Measurements from ENCODE around the gene RERE.

DNA sequence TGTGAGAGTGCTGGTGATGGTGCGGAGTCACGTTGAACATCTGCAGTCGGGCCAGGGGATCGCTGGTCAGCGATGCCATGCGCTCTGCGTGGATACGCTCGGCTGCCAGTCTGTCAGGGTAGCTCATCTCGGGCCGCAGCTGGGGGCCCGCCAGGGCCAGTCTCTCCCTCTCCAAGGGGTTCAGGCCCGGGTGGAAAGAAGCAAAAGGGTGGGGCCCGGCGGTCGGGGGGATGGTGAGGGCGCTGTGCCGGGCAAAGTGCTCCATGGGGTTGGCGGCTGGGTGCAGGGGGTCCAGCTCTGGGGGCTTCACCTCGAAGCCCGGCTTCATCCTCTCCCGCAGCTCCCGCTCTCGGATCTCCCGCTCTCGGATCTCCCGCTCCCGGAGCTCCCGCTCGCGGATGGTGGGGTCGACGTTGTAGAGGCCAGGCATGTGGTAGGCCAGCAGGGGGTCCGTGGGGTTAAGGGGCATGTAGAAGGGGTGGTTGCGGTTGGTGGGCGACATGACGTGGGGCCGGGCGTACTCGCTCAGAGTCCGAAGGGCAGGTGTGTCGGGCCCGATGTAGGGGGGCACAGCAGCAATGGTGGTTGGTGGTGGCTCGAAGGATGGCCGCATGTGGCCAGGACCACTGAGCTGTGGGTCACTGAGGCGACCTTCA is 459.1 kb downstream of the RERE start:
- TF ChIP-seq CTCF (IDR thresholded peaks at IDR 0.05) (no peak), POLR2A (IDR thresholded peaks at IDR 0.05) (no peak)

Measured in body of pancreas (tissue), 4 donors.